ENCODE measurements around the gene TUBB4B. TPM values are rescaled to one million over a fixed set of nuclear protein-coding genes. Genes with fewer than 3 reads are reported as not detected.

TUBB4B gene
- total RNA-seq, 1 experiment from 2014 or later: 360 TPM

- peaks cover 44% of the 10 kb centered on the region for H3K36me3 Mint-ChIP-seq (ENCODE audit: insufficient read depth, unreplicated experiment)
- DNase-seq: peak; percentile 28
- H3K9me3 Mint-ChIP-seq (ENCODE audit: low read depth, unreplicated experiment): no peaks in the 10 kb centered on the region
- peaks cover 28% of the 10 kb centered on the region for H3K4me1 Mint-ChIP-seq (ENCODE audit: low read depth, unreplicated experiment)
- intact Hi-C loops (cut with micrococcal nuclease; ENCODE audit: unreplicated experiment): no loop called here
- CTCF ChIA-PET: interaction anchor here (1.4 kb wide), 1 partner anchor 9 kb away, joined by 5 read pairs; no protein-coding TSS in a partner anchor
- no peak for TF ChIP-seq CTCF (IDR thresholded peaks at IDR 0.05; ENCODE audit: unreplicated experiment)
- no peaks in the 10 kb centered on the region for H3K27me3 Mint-ChIP-seq (ENCODE audit: unreplicated experiment)
- no TSS peak for BruUV-seq (replicated peaks)
- no peak overlapping the region for H3K27ac Mint-ChIP-seq (ENCODE audit: unreplicated experiment)
- H3K4me3 Mint-ChIP-seq (ENCODE audit: low read depth, unreplicated experiment): peak overlapping the region; percentile 77
Measured at GRCh38 chr9:137198051-137198901, 42.8 kb upstream of the TUBB4B start.

GRCh38 chr9:137198902-137199283 is 42.2 kb upstream of the TUBB4B start:
- CTCF ChIA-PET: interaction anchor here (0.6 to 1.4 kb wide), 2 partner anchors 9 to 28 kb away, joined by 3 to 5 read pairs; no protein-coding TSS in a partner anchor
- Mint-ChIP-seq H3K4me3 (ENCODE audit: low read depth, unreplicated experiment) (peak overlapping the region; percentile 77), H3K27me3 (ENCODE audit: unreplicated experiment) (no peaks in the 10 kb centered on the region), H3K27ac (ENCODE audit: unreplicated experiment) (no peak overlapping the region), H3K36me3 (ENCODE audit: insufficient read depth, unreplicated experiment) (peaks cover 39% of the 10 kb centered on the region), H3K9me3 (ENCODE audit: low read depth, unreplicated experiment) (no peaks in the 10 kb centered on the region), H3K4me1 (ENCODE audit: low read depth, unreplicated experiment) (peaks cover 28% of the 10 kb centered on the region)
- TSS peak; percentile 19 for BruUV-seq (replicated peaks)
- intact Hi-C loops (cut with micrococcal nuclease; ENCODE audit: unreplicated experiment): no loop called here
- no peak for DNase-seq
- TF ChIP-seq CTCF (IDR thresholded peaks at IDR 0.05; ENCODE audit: unreplicated experiment): no peak

GRCh38 chr9:137199411-137200121 is 41.5 kb upstream of the TUBB4B start:
- H3K9me3 Mint-ChIP-seq (ENCODE audit: low read depth, unreplicated experiment): no peaks in the 10 kb centered on the region
- H3K36me3 Mint-ChIP-seq (ENCODE audit: insufficient read depth, unreplicated experiment): peaks cover 42% of the 10 kb centered on the region
- DNase-seq: no peak
- CTCF ChIA-PET: interaction anchor here (0.6 to 1.4 kb wide), 3 partner anchors 10 to 52 kb away, joined by 3 to 5 read pairs (median 4); no protein-coding TSS in a partner anchor
- H3K4me1 Mint-ChIP-seq (ENCODE audit: low read depth, unreplicated experiment): peaks cover 28% of the 10 kb centered on the region
- BruUV-seq (replicated peaks): no TSS peak
- H3K27me3 Mint-ChIP-seq (ENCODE audit: unreplicated experiment): no peaks in the 10 kb centered on the region
- no peak for TF ChIP-seq CTCF (IDR thresholded peaks at IDR 0.05; ENCODE audit: unreplicated experiment)
- peak overlapping the region; percentile 73 for H3K27ac Mint-ChIP-seq (ENCODE audit: unreplicated experiment)
- peak overlapping the region; percentile 77 for H3K4me3 Mint-ChIP-seq (ENCODE audit: low read depth, unreplicated experiment)
- intact Hi-C loops (cut with micrococcal nuclease; ENCODE audit: unreplicated experiment): no loop called here

- Mint-ChIP-seq H3K27me3 (ENCODE audit: unreplicated experiment) (no peaks in the 10 kb centered on the region), H3K4me1 (ENCODE audit: low read depth, unreplicated experiment) (peaks cover 20% of the 10 kb centered on the region)
Measured at GRCh38 chr9:137200311-137201204, 40.5 kb upstream of the TUBB4B start, which contains the start of gene TPRN. Gene TPRN (minus strand): TSS chr9:137200741. CDS start chr9:137200711, 30 bp downstream.

More at GRCh38 chr9:137200311-137201204, 40.5 kb upstream of the TUBB4B start, which contains the start of gene TPRN:
- BruUV-seq (replicated peaks): no TSS peak
- TF ChIP-seq CTCF (IDR thresholded peaks at IDR 0.05; ENCODE audit: unreplicated experiment): no peak
- H3K36me3 Mint-ChIP-seq (ENCODE audit: insufficient read depth, unreplicated experiment): peaks cover 52% of the 10 kb centered on the region
- intact Hi-C loops (cut with micrococcal nuclease; ENCODE audit: unreplicated experiment): no loop called here
- H3K4me3 Mint-ChIP-seq (ENCODE audit: low read depth, unreplicated experiment): peak within 1 kb of the TSS; percentile 77
- DNase-seq: peak; percentile 98
- CTCF ChIA-PET: interaction anchor here (0.6 to 1.0 kb wide), 2 partner anchors 22 to 104 kb away, joined by 3 to 4 read pairs; no protein-coding TSS in a partner anchor
- H3K9me3 Mint-ChIP-seq (ENCODE audit: low read depth, unreplicated experiment): no peaks in the 10 kb centered on the region
- H3K27ac Mint-ChIP-seq (ENCODE audit: unreplicated experiment): peak within 1 kb of the TSS; percentile 73
